H9 (cell line): Measurements from ENCODE around the gene MIGA2. TPM values are rescaled to one million over a fixed set of nuclear protein-coding genes. Genes with fewer than 3 reads are reported as not detected.

Experiments
- DNase-seq: peaks from one replicate; pipeline ENCODE4 v3.0.0-alpha.2; 2017
- H2AFZ ChIP-seq: one replicate; pipeline ENCODE4 v1.6.1; 2013; ENCODE audit warnings: mild to moderate bottlenecking, low read length, control low read depth, moderate library complexity
- H2AK5ac ChIP-seq: 2 replicates; pipeline ENCODE4 v1.6.1; 2013; ENCODE audit warnings: low read length, control low read depth, mixed read lengths; ENCODE audit not compliant: insufficient read length
- H2BK120ac ChIP-seq: one replicate; pipeline ENCODE4 v1.6.1; 2013; ENCODE audit warnings: low read depth, mild to moderate bottlenecking, low read length, control low read depth, inconsistent platforms; ENCODE audit not compliant: poor library complexity, severe bottlenecking
- H2BK12ac ChIP-seq: 2 replicates; pipeline ENCODE4 v1.6.1; 2013; ENCODE audit warnings: low read length, control low read depth, mixed read lengths, low read depth; ENCODE audit not compliant: insufficient read length
- H2BK15ac ChIP-seq: 2 replicates; pipeline ENCODE4 v1.6.1; 2013; ENCODE audit warnings: low read depth, low read length, control low read depth
- H2BK20ac ChIP-seq: one replicate; pipeline ENCODE4 v1.6.1; 2013; ENCODE audit warnings: low read depth, mild to moderate bottlenecking, low read length, control low read depth, inconsistent platforms; ENCODE audit not compliant: poor library complexity, severe bottlenecking
- H2BK5ac ChIP-seq: 2 replicates; pipeline ENCODE4 v1.6.1; 2013; ENCODE audit warnings: low read length, control low read depth, mixed read lengths; ENCODE audit not compliant: insufficient read length
- H3K14ac ChIP-seq: 2 replicates; pipeline ENCODE4 v1.6.1; 2013; ENCODE audit warnings: low read length, control low read depth; ENCODE audit not compliant: insufficient read depth
- H3K18ac ChIP-seq: 2 replicates; pipeline ENCODE4 v1.6.1; 2013; ENCODE audit warnings: low read depth, mild to moderate bottlenecking, mixed read lengths, low read length, control low read depth; ENCODE audit not compliant: insufficient read length
- H3K23ac ChIP-seq: 2 replicates; pipeline ENCODE4 v1.6.1; 2013; ENCODE audit warnings: low read length, control low read depth, mixed read lengths, low read depth; ENCODE audit not compliant: insufficient read length
- H3K23me2 ChIP-seq: 2 replicates; pipeline ENCODE4 v1.6.1; 2013; ENCODE audit warnings: low read depth, mild to moderate bottlenecking, mixed read lengths, low read length, control low read depth; ENCODE audit not compliant: insufficient read length, poor library complexity, severe bottlenecking
- H3K27ac ChIP-seq: 2 replicates; pipeline ENCODE4 v1.5.1; 2013; ENCODE audit warnings: low read length, control low read depth, mixed read lengths, low read depth; ENCODE audit not compliant: insufficient read length
- H3K27me3 ChIP-seq: 2 replicates; pipeline ENCODE4 v1.6.1; 2013; ENCODE audit warnings: low read length, control low read depth, inconsistent platforms; ENCODE audit not compliant: insufficient read depth
- H3K4ac ChIP-seq: 2 replicates; pipeline ENCODE4 v1.6.1; 2013; ENCODE audit warnings: low read depth, mild to moderate bottlenecking, control low read depth, inconsistent platforms, low read length, moderate library complexity
- H3K4me1 ChIP-seq: 2 replicates; pipeline ENCODE4 v1.6.1; 2013; ENCODE audit warnings: low read length, control low read depth, inconsistent platforms; ENCODE audit not compliant: insufficient read depth
- H3K4me2 ChIP-seq: 2 replicates; pipeline ENCODE4 v1.6.1; 2013; ENCODE audit warnings: low read length, control low read depth, mixed read lengths; ENCODE audit not compliant: insufficient read length, insufficient read depth
- H3K56ac ChIP-seq: 2 replicates; pipeline ENCODE4 v1.6.1; 2013; ENCODE audit warnings: low read depth, mild to moderate bottlenecking, mixed read lengths, low read length, control low read depth; ENCODE audit not compliant: insufficient read length
- H3K79me1 ChIP-seq: 2 replicates; pipeline ENCODE4 v1.6.1; 2013; ENCODE audit warnings: low read depth, mild to moderate bottlenecking, moderate library complexity, low read length, control low read depth, inconsistent platforms; ENCODE audit not compliant: insufficient read depth, poor library complexity, severe bottlenecking
- H3K79me2 ChIP-seq: 2 replicates; pipeline ENCODE4 v1.6.1; 2013; ENCODE audit warnings: low read length, control low read depth, inconsistent platforms; ENCODE audit not compliant: insufficient read depth
- H3K9ac ChIP-seq: 2 replicates; pipeline ENCODE4 v1.6.1; 2013; ENCODE audit warnings: low read length, control low read depth, mixed read lengths; ENCODE audit not compliant: insufficient read length; ENCODE audit errors: extremely low read depth
- H3K9me3 ChIP-seq: one replicate; pipeline ENCODE4 v1.6.1; 2013; ENCODE audit warnings: low read depth, low read length, inconsistent platforms; ENCODE audit not compliant: control insufficient read depth
- H3T11ph ChIP-seq: one replicate; pipeline ENCODE4 v1.6.1; 2013; ENCODE audit warnings: mild to moderate bottlenecking, low read length, control low read depth, inconsistent platforms
- H4K20me1 ChIP-seq: one replicate; pipeline ENCODE4 v1.6.1; 2013; ENCODE audit not compliant: control insufficient read depth, insufficient read length, insufficient read depth
- H4K5ac ChIP-seq: 2 replicates; pipeline ENCODE4 v1.6.1; 2013; ENCODE audit warnings: low read depth, mild to moderate bottlenecking, mixed read lengths, low read length, control low read depth; ENCODE audit not compliant: insufficient read length
- H4K8ac ChIP-seq: replicated peaks from 2 replicates; pipeline ENCODE4 v1.6.1; 2013; ENCODE audit warnings: low read length, control low read depth, mixed read lengths, low read depth; ENCODE audit not compliant: insufficient read length
- H4K91ac ChIP-seq: 2 replicates; pipeline ENCODE4 v1.6.1; 2013; ENCODE audit warnings: low read depth, mild to moderate bottlenecking, moderate library complexity, mixed read lengths, low read length, control low read depth; ENCODE audit not compliant: insufficient read length
- H3K27ac Mint-ChIP-seq, 3 experiments: 2 replicates in 2 of 3; 3 replicates in 1 of 3; pipeline ENCODE4 v1.8.0; 2020 to 2021; ENCODE audit warnings: mixed read lengths in 3 of 3, mild to moderate bottlenecking in 1 of 3, moderate library complexity in 1 of 3
- H3K27me3 Mint-ChIP-seq: 2 replicates; pipeline ENCODE4 v1.8.0; 2021; ENCODE audit warnings: low read depth, mild to moderate bottlenecking, moderate library complexity, mixed read lengths
- H3K36me3 Mint-ChIP-seq, 3 experiments: 2 replicates in 2 of 3; 3 replicates in 1 of 3; pipeline ENCODE4 v1.8.0; 2020 to 2021; ENCODE audit warnings: low read depth in 3 of 3, mixed read lengths in 3 of 3; ENCODE audit not compliant: insufficient read depth in 1 of 3
- H3K4me1 Mint-ChIP-seq, 2 experiments: 2 replicates each; pipeline ENCODE4 v1.8.0; 2020; ENCODE audit warnings: mixed read lengths in 2 of 2
- H3K4me3 Mint-ChIP-seq, 2 experiments: 2 replicates in 1 of 2; 3 replicates in 1 of 2; pipeline ENCODE4 v1.8.0; 2020 to 2021; ENCODE audit warnings: mild to moderate bottlenecking in 2 of 2, mixed read lengths in 2 of 2, moderate library complexity in 1 of 2
- H3K9me3 Mint-ChIP-seq, 2 experiments: 2 replicates in 1 of 2; 3 replicates in 1 of 2; pipeline ENCODE4 v1.8.0; 2020; ENCODE audit warnings: mild to moderate bottlenecking in 2 of 2, mixed read lengths in 2 of 2, moderate library complexity in 1 of 2
- WGBS: extraction: QIAGEN DNeasy Blood & Tissue Kit; methylation state at CpG from one replicate; pipeline ENCODE4 v1.1.7; 2013; ENCODE audit warnings: missing lambda C conversion rate, low lambda C conversion rate, mixed read lengths; ENCODE audit not compliant: insufficient read length; ENCODE audit errors: extremely low coverage; 5-methylcytosine and 5-hydroxymethylcytosine counted together
- total RNA-seq: library from RNA; stranded (reverse); gene quantifications from 2 replicates; pipeline ENCODE4 v1.2.1, GENCODE V29; 2021
- TF ChIP-seq, protein P1 (sequence below): fragments of 200-600 bp; sonication (generic); conservative IDR thresholded peaks from 3 replicates; pipeline ENCODE4 v1.8.0; 2021; ENCODE audit warnings: antibody characterized with exemption, mild to moderate bottlenecking

The MIGA2 gene
- total RNA-seq, 1 experiment from 2014 or later: 37.8 TPM

DNA sequence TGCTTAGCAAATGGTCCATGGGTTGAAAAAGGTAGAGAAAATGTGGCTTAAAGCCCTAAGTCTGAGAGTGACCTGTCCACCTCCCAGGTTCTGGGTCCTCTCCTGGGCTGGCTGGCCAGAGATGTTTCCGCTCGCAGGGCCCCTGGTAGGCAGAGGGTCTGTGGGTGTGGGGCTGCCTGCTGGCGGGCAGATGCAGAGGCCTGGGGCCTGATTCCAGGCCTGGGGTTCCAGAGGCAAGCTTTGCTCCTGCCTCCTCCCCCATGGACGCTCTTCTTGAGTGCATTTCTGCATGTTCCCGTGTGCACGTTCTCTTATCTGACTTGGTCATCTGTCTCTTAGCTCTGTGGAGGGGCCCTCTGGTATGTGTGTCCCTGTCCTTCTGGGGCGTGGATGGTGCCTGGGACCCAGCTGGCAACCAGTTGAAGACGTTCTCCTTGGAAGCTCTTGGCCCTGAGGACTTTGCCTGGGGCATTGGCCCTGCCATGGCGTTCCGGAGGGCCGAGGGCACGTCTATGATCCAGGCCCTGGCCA lies 3.8 kb downstream of the MIGA2 start:
- H2BK20ac ChIP-seq: no peak overlapping the region
- no peak overlapping the region for H3T11ph ChIP-seq
- WGBS: no CpG with 5 or more reads among the region's 12 CpGs
- H3K9ac ChIP-seq: no peak overlapping the region
- no peak overlapping the region for H4K91ac ChIP-seq
- Mint-ChIP-seq H3K27me3 (no peaks in the 10 kb centered on the region), H3K36me3 (peaks cover 9 to 30% (median 22%) of the 10 kb centered on the region in 3 experiments; a peak in 6 of 7 replicates), H3K4me3 (no peak overlapping the region), H3K27ac (peak overlapping the region in 2 of 3 experiments; percentile 26 to 57; a peak in 1 of 7 replicates), H3K4me1 (peaks cover 18% of the 10 kb centered on the region in 2 experiments), H3K9me3 (no peaks in the 10 kb centered on the region)
- H3K23ac ChIP-seq: no peak overlapping the region
- H3K4me1 ChIP-seq: no peaks in the 10 kb centered on the region
- H3K79me2 ChIP-seq: peaks cover 3% of the 10 kb centered on the region; the same call in 1 of the 2 replicates
- H2BK120ac ChIP-seq: no peak overlapping the region
- H4K20me1 ChIP-seq: no peaks in the 10 kb centered on the region
- H4K5ac ChIP-seq: no peak overlapping the region
- H3K4ac ChIP-seq: no peak overlapping the region
- H3K27me3 ChIP-seq: no peaks in the 10 kb centered on the region
- no peak overlapping the region for H3K27ac ChIP-seq
- H2AK5ac ChIP-seq: no peak overlapping the region
- no peak overlapping the region for H2BK15ac ChIP-seq
- no peaks in the 10 kb centered on the region for H3K79me1 ChIP-seq
- H3K18ac ChIP-seq: no peak overlapping the region
- no peak overlapping the region for H2AFZ ChIP-seq
- no peak overlapping the region for H2BK12ac ChIP-seq
- no peaks in the 10 kb centered on the region for H3K9me3 ChIP-seq
- peaks cover 7% of the 10 kb centered on the region for H3K23me2 ChIP-seq
- TF ChIP-seq, protein P1, sequence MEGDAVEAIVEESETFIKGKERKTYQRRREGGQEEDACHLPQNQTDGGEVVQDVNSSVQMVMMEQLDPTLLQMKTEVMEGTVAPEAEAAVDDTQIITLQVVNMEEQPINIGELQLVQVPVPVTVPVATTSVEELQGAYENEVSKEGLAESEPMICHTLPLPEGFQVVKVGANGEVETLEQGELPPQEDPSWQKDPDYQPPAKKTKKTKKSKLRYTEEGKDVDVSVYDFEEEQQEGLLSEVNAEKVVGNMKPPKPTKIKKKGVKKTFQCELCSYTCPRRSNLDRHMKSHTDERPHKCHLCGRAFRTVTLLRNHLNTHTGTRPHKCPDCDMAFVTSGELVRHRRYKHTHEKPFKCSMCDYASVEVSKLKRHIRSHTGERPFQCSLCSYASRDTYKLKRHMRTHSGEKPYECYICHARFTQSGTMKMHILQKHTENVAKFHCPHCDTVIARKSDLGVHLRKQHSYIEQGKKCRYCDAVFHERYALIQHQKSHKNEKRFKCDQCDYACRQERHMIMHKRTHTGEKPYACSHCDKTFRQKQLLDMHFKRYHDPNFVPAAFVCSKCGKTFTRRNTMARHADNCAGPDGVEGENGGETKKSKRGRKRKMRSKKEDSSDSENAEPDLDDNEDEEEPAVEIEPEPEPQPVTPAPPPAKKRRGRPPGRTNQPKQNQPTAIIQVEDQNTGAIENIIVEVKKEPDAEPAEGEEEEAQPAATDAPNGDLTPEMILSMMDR: no peak
- no peak overlapping the region for H3K14ac ChIP-seq
- no peak overlapping the region for H3K4me2 ChIP-seq
- no peak overlapping the region for H3K56ac ChIP-seq
- no peak for DNase-seq
- no peak overlapping the region for H4K8ac ChIP-seq
- H2BK5ac ChIP-seq: no peak overlapping the region
